H1 (cell line): ENCODE measurements around the gene RNF126. TPM values are rescaled to one million over a fixed set of nuclear protein-coding genes. Genes with fewer than 3 reads are reported as not detected.

Experiments used
- CBX5 ChIP-seq: fragments of 300-800, 300-1000 bp; sonication (generic); IDR thresholded peaks from 2 replicates; pipeline ENCODE4 v1.7.1; 2016; ENCODE audit warnings: antibody characterized with exemption, low read length, low read depth
- CHD1 ChIP-seq: IDR thresholded peaks from 2 replicates; pipeline ENCODE4 v1.6.1; 2012; ENCODE audit warnings: low read depth, low read length, improper control_type of control experiment
- TAF7 ChIP-seq: optimal IDR thresholded peaks from 2 replicates; pipeline ENCODE3; 2011; ENCODE audit warnings: low read depth, mild to moderate bottlenecking, inconsistent platforms, low read length, moderate library complexity, borderline replicate concordance
- polyA plus RNA-seq, 7 experiments: library from polyadenylated mRNA; depleted of rRNA in 3 of 7; stranded (reverse) in 5 of 7; unstranded in 2 of 7; fragments of >200 nt in 5 of 7; fragments of 200-250 nt in 2 of 7; gene quantifications; 1 replicate in 5 of 7; 2 replicates in 1 of 7; 4 replicates in 1 of 7; pipeline versions ENCODE4 v1.2.1 to v1.2.3, GENCODE V29; 2011 to 2013; ENCODE audit warnings: missing spikeins in 2 of 7, mixed read lengths in 2 of 7
- total RNA-seq: library from RNA; stranded (reverse); fragmentation: NEBNext Ultra II Directional; extraction: Animal tissue kit (Norgen Biotek cat#: 25700); gene quantifications from 2 replicates; pipeline ENCODE4 v1.2.1, GENCODE V29; 2021

RNF126 gene
- total and polyA plus RNA-seq, 2 of the 8 experiments (the other 6 are each of a cell fraction or from before 2014, with no cell fraction given), result 21.8 to 68.0 TPM

DNA sequence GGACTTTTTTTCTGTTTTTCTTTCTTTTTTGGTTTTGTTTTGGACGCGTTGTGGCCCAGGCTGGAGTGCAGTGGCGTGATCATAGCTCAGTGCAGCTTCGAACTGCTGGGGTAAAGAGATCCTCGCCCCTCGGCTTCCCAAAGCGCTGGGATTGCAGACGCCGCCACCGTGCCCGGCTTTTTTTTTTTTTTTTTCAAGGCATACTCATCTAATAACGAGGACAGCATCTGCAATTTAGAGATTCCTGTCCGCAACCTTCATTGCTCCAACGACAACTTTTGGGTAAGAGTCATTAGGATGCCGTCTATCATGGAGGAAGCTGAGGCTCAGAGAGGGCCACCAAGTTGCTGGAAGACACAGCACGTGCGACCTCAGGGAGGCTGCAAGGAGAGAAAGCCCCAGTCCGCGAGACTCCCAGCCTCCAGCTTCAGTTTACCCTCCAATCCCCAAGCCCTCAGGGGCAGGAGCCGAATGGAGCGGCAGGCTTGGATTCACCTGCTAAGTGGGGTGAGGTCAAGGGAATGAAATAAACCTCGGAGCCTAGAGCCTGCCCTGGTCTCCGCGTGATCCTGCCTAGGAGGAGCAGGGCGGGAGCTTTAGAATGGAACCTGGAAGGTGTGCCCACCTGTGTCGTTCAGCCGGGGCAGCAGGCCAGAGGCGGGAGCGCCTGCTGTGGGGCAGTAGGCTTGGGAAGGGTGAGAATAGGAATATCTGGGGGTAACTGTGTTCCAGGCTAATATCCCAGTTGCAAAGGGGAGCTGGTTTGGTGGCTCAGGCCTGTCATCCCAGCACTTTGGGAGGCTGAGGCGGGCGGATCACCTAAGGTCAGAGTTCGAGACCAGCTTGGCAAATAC, 29.0 kb downstream of the RNF126 start (continued):
- TF ChIP-seq CHD1 (no peak), TAF7 (no peak), CBX5 (no peak)
